HEK293T (cell line): ENCODE data around the gene GRK4.

Experiments used
- CTCF ChIA-PET: fragments of 350-600 bp; formaldehyde crosslinking; extraction: SDS; loops from one replicate; lab custom pipeline; 2021; ENCODE audit warnings: antibody characterized with exemption, inconsistent platforms; lab: Yijun Ruan, JAX
- POLR2A ChIA-PET: fragments of 350-600 bp; formaldehyde crosslinking; extraction: SDS; loops from one replicate; lab custom pipeline; 2020; ENCODE audit warnings: antibody characterized with exemption, inconsistent platforms; lab: Yijun Ruan, JAX
- DNase-seq: peaks from one replicate; pipeline ENCODE4 v3.0.0; 2012; ENCODE audit warnings: mixed read lengths; ENCODE audit errors: extremely low spot score
- ARNT ChIP-seq: fragments of 450-650 bp; IDR thresholded peaks from 2 replicates; pipeline ENCODE4 v1.6.1; 2017; ENCODE audit warnings: mild to moderate bottlenecking
- BHLHE40 ChIP-seq: fragments of 450-650 bp; IDR thresholded peaks from 2 replicates; pipeline ENCODE4 v1.6.1; 2016; ENCODE audit warnings: mild to moderate bottlenecking, moderate library complexity, borderline replicate concordance
- CTBP1 ChIP-seq: fragments of 450-650 bp; IDR thresholded peaks from 2 replicates; pipeline ENCODE4 v1.6.1; 2016; ENCODE audit warnings: borderline replicate concordance
- ELF4 ChIP-seq: fragments of 450-650 bp; IDR thresholded peaks from 2 replicates; pipeline ENCODE4 v1.6.1; 2017; ENCODE audit warnings: antibody characterized with exemption
- FOXA1 ChIP-seq: fragments of 450-650 bp; IDR thresholded peaks from 2 replicates; pipeline ENCODE4 v1.6.1; 2016; ENCODE audit warnings: mild to moderate bottlenecking
- FOXK2 ChIP-seq: fragments of 450-650 bp; IDR thresholded peaks from 2 replicates; pipeline ENCODE4 v1.6.1; 2016; ENCODE audit warnings: mild to moderate bottlenecking
- FOXM1 ChIP-seq: fragments of 450-650 bp; IDR thresholded peaks from 2 replicates; pipeline ENCODE4 v1.6.1; 2017; ENCODE audit warnings: mild to moderate bottlenecking, borderline replicate concordance
- HDGF ChIP-seq: fragments of 450-650 bp; IDR thresholded peaks from 2 replicates; pipeline ENCODE4 v1.6.1; 2017; ENCODE audit warnings: antibody characterized with exemption, borderline replicate concordance
- L3MBTL2 ChIP-seq: fragments of 450-650 bp; conservative IDR thresholded peaks from 2 replicates; pipeline ENCODE4 v1.6.1; 2016; ENCODE audit warnings: mild to moderate bottlenecking
- LEF1 ChIP-seq: fragments of 450-650 bp; IDR thresholded peaks from 2 replicates; pipeline ENCODE4 v1.6.1; 2017; ENCODE audit warnings: mild to moderate bottlenecking, borderline replicate concordance
- NFRKB ChIP-seq: fragments of 450-650 bp; IDR thresholded peaks from 2 replicates; pipeline ENCODE4 v1.6.1; 2016; ENCODE audit warnings: mild to moderate bottlenecking, moderate library complexity
- PKNOX1 ChIP-seq: fragments of 450-650 bp; IDR thresholded peaks from 2 replicates; pipeline ENCODE4 v1.6.1; 2016
- SP1 ChIP-seq: fragments of 450-650 bp; IDR thresholded peaks from 2 replicates; pipeline ENCODE4 v1.6.1; 2017
- SUZ12 ChIP-seq: fragments of 450-650 bp; IDR thresholded peaks from 2 replicates; pipeline ENCODE4 v1.6.1; 2016; ENCODE audit warnings: mild to moderate bottlenecking
- TARDBP ChIP-seq: fragments of 450-650 bp; IDR thresholded peaks from 2 replicates; pipeline ENCODE4 v1.6.1; 2016
- ZNF384 ChIP-seq: fragments of 450-650 bp; IDR thresholded peaks from 2 replicates; pipeline ENCODE4 v1.6.1; 2016

The GRK4 gene

GRCh38 chr4:3035249-3035648, 71.9 kb downstream of the GRK4 start:
- ChIA-PET CTCF (no interaction called here), POLR2A (interaction anchor here (1.1 kb wide), 1 partner anchor 71 kb away, joined by 5 read pairs; the partner anchor contains the start of gene GRK4)
- DNase-seq = no peak
- TF ChIP-seq LEF1 (no peak), FOXK2 (no peak), L3MBTL2 (no peak), BHLHE40 (no peak), TARDBP (no peak), ZNF384 (no peak), NFRKB (no peak), FOXA1 (no peak), FOXM1 (no peak)

- CTCF ChIA-PET = no interaction called here
- no peak for TF ChIP-seq SP1
- TF ChIP-seq ELF4 = no peak
- no peak for TF ChIP-seq L3MBTL2
- no peak for TF ChIP-seq FOXK2
- no peak for TF ChIP-seq HDGF
- TF ChIP-seq NFRKB = no peak
- TF ChIP-seq ARNT = no peak
- TF ChIP-seq PKNOX1 = no peak
- TF ChIP-seq LEF1 = no peak
- no peak for TF ChIP-seq FOXM1
- TF ChIP-seq SUZ12 = no peak
- no peak for TF ChIP-seq CTBP1
- TF ChIP-seq BHLHE40 = no peak
- no peak for TF ChIP-seq ZNF384
- TF ChIP-seq TARDBP = no peak
- no peak for TF ChIP-seq FOXA1
- POLR2A ChIA-PET = interaction anchor here (1.1 kb wide), 1 partner anchor 72 kb away, joined by 5 read pairs; the partner anchor contains the start of gene GRK4
- DNase-seq = no peak
These were observed 72.3 kb downstream of the GRK4 start for GRCh38 chr4:3035674-3036073.

- TF ChIP-seq CTBP1 = no peak
- no peak for TF ChIP-seq L3MBTL2
- TF ChIP-seq LEF1 = no peak
- no peak for TF ChIP-seq PKNOX1
- no peak for TF ChIP-seq SP1
- no peak for TF ChIP-seq NFRKB
- TF ChIP-seq HDGF = no peak
- TF ChIP-seq BHLHE40 = no peak
- no peak for TF ChIP-seq ARNT
- no peak for TF ChIP-seq TARDBP
- TF ChIP-seq FOXA1 = no peak
- no peak for TF ChIP-seq ZNF384
- no peak for TF ChIP-seq FOXM1
- no peak for TF ChIP-seq FOXK2
- TF ChIP-seq SUZ12 = no peak
- TF ChIP-seq ELF4 = no peak
- ChIA-PET POLR2A (interaction anchor here (1.1 kb wide), 1 partner anchor 73 kb away, joined by 5 read pairs; the partner anchor contains the start of gene GRK4), CTCF (interaction anchor here (1.3 to 1.7 kb wide), 2 partner anchors 55 to 273 kb away, joined by 3 to 11 read pairs; no protein-coding TSS in a partner anchor)
- DNase-seq = no peak
These were observed 73.0 kb downstream of the GRK4 start for GRCh38 chr4:3036131-3036952.

- no peak for DNase-seq
- ChIA-PET POLR2A (no interaction called here), CTCF (interaction anchor here (0.6 to 1.7 kb wide), 5 partner anchors 9 to 332 kb away, joined by 3 to 11 read pairs (median 7); no protein-coding TSS in a partner anchor)
- TF ChIP-seq PKNOX1 = no peak
- no peak for TF ChIP-seq HDGF
- TF ChIP-seq TARDBP = no peak
- no peak for TF ChIP-seq ARNT
- no peak for TF ChIP-seq NFRKB
- TF ChIP-seq BHLHE40 = no peak
- TF ChIP-seq L3MBTL2 = no peak
These were observed 74.6 kb downstream of the GRK4 start for GRCh38 chr4:3037957-3038461.

GRCh38 chr4:3039706-3040366, 76.5 kb downstream of the GRK4 start:
- ChIA-PET CTCF (no interaction called here), POLR2A (no interaction called here)
- TF ChIP-seq HDGF (no peak), BHLHE40 (no peak), NFRKB (no peak), LEF1 (no peak), L3MBTL2 (no peak), PKNOX1 (no peak), FOXK2 (no peak), ELF4 (no peak), SP1 (no peak), SUZ12 (no peak), TARDBP (no peak), CTBP1 (no peak)
- DNase-seq = no peak
